NT2/D1 (cell line): ENCODE results near the gene GDI2.

ENCODE experiments used
- YY1 ChIP-seq: IDR thresholded peaks from 2 replicates; pipeline ENCODE4 v1.6.1; 2011; ENCODE audit not compliant: insufficient read length, insufficient read depth
- ZNF274 ChIP-seq: IDR thresholded peaks from 2 replicates; pipeline ENCODE4 v1.6.1; 2011; ENCODE audit warnings: mild to moderate bottlenecking, low read depth, low read length

- TF ChIP-seq ZNF274 (no peak), YY1 (no peak)
Observed at GRCh38 chr10:5843686-5844344, 30.6 kb upstream of the GDI2 start.
